ENCODE measurements around the gene ZIC1.

Gene ZIC1

DNA sequence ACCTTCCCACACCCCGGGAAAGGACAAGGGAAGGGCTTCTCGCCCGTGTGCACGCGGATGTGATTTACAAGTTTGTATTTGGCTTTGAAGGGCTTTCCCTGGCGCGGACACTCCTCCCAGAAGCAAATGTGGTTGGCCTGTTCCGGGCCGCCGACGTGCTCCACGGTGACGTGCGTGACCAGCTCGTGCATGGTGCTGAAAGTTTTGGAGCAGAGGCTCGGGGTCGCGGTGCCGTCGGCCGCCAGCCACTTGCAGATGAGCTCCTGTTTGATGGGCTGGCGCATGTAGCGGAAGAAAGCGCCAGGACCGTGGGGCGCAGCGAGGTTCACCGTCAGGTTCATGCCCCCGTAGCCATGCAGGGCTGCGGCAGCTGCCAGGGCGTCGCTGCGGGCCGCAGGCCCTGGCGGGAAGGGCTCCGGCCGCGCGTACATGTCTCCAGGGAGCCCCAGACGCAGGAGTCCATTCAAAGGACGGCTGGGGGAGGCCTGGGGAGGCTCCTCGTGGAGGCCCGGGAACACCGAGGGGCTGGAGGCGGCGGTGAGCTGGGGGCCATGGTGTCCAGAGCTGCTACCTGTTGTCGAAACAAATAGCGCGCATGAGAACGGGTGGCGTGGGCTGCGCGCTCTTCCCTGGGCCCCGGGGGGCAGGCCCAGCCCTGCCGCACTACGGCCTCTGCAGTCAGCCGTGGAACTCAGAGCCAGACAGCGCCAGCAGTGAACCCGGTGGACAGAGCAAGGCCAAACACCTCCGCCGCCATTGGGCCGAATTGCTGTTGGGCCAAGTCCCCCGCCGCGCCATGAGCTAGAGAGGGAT lies 13.1 kb upstream of the ZIC1 start:
- DNase-seq (ENCODE audit: low read depth in 2 of 2) = no peak

DNA sequence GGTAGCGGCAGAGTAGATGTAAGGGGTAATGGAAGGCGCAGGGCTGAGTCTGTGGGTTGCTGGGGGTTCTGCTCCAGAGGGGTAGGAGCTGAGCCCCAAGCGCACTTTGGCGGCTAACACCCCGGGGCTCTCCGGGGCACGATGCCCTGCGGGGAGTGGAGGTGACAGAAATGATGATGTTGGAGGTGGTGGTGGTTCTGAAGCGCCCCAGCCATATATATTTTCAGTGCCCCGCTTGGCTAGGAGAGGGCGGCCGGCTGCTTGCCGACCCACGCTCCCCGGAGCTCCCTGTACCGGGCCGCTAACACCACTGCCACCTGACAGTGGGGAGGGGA lies 12.5 kb upstream of the ZIC1 start:
- DNase-seq (ENCODE audit: low read depth in 2 of 2) = no peak

DNA sequence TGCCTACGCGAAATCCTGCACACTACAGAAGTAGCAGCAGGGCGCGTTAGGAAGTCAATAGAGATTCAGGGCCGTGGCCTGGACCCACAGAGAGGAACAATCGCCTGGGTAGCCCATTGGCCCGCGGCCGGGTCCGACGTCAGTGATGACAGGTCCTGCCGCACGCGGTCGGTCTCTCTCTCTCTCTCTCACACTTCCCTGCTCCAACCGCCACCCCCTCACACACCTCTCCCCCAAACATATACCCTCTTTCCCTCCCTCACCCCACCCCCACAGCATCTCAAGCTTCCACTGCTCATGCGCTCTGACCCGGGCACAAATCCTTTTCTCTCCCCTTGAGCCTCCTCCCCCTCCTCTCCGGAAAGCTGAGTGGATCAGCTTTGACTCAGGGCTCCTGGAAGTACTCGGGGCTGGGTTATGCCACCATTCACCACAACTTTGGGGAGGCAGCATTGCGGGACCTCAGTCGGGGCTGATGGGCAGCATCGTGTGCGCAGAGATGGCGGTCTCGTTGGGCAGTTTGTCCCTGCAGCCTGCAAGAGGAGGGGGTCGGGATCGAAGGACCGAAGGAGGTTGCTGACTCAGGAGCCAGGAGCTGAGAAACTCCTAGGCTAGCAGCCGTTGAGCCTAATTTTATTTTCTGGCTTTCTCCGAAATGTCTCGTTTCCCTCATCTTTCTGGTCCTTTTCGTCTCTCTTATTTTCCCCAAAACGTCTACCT lies 11.8 kb upstream of the ZIC1 start:
- no peak for DNase-seq (ENCODE audit: low read depth in 2 of 2)

DNA sequence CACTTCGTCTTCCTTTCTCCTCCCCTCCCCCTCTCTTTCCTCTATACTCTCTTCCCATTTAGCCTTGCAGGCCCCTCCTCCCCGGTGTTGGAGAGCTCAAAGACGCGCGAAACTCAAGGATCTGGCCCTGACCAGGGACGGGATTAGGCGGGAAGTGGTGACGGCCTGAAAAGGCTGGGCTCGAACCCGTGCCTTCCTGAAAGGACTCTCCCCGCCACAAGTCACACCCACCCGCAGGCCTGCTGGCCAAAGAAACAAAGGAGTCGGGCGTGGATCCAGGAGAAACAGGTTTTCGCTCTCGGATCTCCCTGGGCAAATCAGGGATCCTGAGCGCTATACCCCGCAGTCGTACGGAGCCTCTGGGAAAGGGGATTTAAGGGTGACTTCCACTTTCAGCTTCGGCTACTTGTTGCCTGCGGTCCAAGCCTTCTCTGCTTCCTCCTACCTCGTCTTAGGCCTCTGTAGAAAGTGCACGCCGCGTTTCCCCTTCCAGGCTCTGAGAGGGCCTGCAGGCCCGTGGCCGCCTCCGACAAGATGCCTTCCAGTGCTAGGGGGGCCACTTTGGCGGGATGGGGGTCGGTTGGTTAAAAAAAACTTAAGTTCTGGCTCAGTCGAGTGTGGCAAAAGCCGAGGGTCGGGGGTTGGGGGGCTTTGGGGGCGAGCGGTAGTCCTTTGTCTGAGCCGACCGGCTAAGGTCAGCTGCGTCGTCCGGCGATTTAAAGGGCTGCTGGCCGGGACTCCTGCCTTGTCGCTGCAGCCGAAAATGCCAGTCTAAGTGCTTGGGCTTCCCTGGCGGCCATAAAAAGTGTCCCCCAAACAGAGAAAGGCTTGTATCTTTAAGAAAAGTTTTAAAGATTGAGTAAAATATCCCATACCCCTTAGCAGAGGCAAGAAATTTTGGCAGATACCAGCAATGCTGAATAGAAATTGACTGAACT lies 11.0 kb upstream of the ZIC1 start:
- no peak for DNase-seq (ENCODE audit: low read depth in 2 of 2)

DNA sequence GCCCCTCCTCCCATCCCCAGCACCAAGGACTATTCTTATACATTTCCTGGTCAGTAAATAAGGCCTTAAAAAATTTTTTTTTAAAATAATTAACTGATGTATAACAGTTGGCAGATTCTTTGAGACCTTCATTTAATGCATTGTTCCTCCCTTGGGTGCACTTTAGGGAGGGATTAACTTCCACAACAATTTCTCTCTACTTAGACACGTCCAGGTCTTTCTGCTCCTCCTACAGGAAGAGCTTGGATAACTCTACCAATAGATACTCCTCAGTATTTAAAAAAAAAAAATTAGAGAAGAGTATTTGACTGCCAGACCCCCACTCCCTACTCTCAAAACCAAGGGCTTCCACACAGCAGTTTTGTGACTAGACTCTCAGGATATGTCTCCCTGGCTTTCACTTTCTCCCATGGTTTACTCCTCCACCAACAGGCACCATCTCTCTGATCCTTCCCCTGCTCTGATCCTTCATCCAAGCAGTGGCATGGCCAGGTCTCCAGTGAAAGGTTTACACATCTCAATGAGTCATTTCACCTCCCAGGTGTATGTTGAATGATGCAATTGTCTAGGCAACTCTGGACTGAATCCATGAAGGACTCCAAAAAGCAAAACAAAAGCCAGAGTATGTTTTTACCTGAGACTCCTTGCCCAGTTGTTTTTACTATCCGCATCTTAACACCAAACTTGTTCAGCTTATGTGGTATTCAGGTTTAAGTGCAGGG lies 10.2 kb upstream of the ZIC1 start:
- no peak for DNase-seq (ENCODE audit: low read depth in 2 of 2)

DNA sequence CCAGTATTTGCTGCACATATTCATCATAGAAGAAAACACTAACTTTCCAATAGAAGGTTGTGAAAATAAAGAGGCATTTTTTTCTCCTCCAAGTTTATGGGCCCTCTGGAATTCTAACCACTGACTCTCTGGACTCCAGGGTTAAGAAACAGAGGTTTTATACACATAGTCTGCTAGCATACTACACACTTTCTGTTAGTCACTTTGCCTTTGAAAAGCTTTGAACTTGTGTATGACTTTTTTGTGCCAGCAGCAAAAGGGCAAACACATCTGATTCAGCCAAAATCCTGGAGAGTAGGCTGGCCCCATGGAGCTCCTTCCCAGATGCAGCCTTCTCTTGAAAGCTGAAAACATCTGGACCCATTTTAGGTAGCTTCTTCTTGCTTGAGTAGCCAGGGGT lies 9.1 kb upstream of the ZIC1 start:
- DNase-seq (ENCODE audit: low read depth in 2 of 2) = no peak

DNA sequence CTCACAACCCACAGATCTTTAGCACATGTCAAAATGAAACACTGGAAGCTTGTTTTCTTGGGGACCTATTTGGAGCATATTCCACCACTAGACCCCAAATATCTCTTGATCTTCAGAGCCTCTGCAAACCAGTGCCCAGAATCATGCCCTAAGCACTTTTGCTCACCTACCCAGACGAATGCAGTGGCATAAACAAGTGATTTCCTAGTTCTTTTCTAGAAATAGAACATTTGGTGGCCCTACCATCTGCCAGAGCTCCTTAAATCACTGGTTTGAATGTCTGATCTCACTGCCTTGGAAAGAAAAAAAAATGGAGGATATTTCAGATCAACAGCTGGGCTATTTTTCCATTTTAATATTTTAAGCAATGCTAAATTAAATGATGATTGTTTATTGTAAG lies 8.2 kb upstream of the ZIC1 start:
- no peak for DNase-seq (ENCODE audit: low read depth in 2 of 2)

DNA sequence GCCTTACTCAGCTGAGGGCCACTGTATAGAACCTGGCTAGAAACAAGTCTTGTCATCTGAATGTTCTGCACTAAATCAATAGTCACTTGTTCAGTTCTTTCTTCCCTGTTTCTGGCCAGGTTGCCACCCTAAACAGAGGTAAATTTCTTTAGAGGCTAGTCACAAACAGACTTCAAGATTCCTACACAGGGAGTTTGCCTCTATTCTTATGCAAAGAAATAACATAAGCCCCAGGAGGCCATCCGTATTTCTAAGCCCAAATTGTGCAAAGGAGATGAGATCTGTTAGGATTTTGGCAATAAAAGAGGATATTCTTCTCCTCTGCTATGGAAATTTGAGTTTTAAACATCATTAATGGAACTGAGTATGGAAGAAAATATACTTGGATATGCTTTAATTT lies 7.7 kb upstream of the ZIC1 start:
- no peak for DNase-seq (ENCODE audit: low read depth in 2 of 2)

DNA sequence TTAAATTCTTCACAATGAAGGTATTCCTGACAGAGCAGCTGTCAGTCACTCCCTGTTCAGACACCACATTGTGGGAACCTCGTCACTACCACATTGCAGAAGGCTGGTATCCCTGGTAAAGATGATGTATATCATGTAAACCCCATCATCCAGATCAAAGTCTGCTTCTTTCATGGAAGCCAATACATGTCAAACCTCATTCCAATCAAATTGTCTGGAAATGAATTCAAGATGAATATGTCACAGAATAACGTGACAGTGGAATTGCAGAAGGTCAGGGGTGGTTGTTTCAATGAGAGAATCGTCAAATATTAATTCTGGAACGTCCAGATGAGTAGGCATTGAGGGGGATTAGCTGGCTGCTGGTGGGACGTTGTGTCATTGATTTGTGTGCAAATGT lies 7.0 kb upstream of the ZIC1 start:
- no peak for DNase-seq (ENCODE audit: low read depth in 2 of 2)

DNA sequence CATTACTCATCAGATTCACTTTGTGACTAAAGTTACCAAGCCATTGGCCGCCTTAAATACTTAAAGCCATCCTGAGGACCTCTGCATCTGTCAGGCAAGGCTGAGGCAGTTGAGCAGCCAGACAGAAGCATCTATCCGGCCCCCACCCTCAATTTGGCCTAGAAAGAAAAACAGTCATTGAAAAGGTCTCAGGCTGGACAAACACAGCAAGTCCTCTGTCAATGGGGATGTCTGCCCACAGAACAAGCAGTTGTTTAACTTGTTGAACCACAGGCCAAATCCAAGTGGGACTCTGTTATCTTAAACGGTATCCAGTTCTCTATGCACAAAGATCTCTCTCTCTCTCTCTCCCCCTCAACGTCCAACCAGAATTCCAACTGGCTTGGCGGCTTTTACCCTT lies 5.7 kb upstream of the ZIC1 start:
- no peak for DNase-seq (ENCODE audit: low read depth in 2 of 2)

DNA sequence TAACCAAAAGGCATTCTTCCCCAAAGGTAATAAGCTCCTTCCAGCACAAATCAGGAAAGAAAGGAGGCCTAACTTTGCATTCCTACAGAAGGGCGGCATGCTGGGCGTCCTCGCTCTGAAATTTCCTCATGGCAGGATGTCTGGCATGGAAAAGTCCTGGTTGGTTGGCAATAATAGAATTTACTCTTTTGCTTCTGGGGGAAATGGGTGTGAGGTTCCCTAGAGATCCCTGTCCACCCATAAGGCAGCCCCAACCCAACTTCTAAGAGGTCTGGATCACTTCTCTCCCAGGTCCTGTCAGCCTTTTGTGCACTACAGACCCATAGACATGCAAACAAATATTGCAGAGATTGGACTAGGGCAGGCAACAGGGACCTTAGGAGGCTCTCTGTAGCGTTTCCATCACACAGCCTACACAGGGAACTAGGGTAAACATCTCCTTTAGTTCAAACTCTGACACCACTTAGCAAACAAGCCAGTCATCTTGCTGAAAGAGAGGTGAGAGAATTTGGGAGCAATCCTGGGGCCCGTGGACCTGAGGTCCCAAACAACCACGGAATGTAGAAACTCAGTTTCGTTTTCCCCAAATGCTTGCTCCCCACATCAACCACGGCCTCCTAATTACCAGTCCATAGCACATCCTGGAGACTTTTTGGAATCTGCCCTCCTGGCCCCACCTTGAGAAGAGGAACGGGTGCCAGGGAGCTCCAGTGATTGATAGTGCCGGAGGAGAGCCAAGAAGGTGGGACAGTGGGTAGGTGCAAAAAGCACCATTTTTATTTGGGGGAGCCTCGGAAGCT lies 5.0 kb upstream of the ZIC1 start:
- DNase-seq (ENCODE audit: low read depth in 2 of 2) = no peak

DNA sequence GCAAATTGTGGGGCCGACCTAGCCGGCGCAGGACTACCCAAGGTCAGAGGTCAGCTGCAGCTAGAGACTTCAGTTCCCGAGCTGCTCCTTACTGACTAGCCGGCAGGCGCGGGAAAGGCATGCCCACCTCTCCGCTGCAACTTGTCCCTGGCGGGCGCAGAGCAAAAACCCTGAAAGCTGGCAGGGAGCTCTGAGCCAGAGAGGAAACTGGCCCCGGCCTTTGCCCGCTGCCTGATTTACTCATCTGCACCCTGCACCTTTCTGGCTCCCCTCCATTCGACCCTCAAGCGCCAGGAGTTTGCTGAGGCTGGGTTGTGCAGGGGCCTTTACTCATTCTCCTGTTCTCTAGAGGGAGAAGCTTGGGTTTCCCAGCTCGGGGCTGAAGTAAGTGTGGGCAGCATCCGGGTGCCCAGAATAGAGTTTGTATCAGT lies 4.3 kb upstream of the ZIC1 start:
- DNase-seq (ENCODE audit: low read depth in 2 of 2) = no peak

DNA sequence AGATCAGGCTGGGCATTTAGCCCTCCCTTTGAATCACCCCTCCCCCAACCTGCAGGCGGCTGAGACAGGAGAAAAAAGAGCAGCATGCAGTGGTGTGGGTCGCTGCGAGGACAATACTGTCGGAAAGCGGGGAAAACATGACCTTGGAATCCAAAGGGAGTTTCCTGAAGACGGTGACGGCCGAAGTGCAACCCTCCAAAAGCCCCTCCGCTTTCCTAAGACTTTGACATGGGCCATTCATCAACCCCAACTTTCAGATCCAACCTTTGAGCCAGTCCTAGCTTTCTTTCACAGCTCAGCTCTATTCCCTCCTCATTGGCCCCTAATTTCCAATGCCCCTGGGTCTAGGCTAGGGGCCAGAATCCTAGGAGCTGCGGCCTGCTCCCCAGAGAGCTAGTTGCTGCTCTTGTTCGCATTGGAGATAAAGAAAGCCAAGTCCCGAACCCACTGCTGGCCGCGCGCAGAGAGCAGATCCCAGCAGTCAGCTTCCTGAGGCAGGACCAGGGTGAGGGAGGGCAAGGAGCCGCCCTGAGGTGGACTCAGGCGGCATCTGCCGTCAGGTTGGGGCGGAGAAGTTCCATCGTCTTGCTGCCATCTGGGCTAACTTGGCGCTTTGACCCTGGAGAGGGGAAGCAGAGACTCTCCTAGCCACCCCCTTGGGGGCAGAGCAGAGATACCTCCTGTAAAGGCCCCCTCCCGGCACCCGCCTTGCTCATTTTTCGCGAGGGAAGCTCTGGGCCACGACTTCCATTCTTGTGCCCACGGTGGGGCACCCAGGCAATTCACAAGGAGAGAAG lies 3.7 kb upstream of the ZIC1 start:
- no peak for DNase-seq (ENCODE audit: low read depth in 2 of 2)

DNA sequence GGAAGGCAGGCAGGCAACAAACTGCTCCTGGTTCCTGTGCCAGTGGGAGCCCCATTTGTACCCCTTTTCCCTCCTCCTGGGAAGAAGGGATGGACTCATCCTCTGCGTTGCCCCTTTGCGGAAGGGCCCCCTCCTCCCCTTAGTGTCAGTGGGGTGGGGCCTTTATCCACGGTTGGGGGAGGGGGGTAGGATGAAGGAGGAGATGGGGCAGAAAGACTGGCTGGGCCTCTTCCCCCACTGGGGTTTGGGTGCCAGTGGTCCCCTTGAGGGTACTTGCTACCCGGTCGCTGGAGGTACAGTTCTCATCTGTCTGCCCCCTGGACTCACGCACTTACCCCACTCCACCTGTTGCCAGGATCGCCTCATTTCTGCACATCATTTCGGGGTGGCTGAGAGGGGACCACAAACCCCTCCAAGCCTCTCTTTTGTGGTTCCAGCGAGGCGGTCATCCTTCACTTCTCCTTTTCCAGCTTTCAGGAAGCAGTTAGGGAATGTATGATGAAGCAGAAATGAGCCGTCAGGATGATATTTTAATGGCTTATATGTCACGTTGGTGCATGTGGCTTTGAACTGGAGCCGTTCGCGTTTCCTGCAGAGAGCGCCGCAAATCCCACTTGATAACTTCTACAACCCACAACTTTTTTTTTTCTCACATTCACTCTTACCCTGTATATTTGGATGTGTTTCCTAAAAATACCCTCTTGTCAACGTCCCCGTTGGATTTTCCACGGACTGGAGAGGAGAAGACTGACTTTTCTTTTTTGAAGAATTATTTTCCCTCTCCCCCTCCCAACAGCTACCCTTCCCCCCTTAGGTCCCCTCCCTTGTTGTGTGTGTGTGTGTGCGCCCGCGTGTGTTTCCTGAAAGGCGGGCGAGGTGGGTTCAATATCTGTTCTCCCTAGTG lies 2.9 kb upstream of the ZIC1 start, which contains the start of gene ZIC4:
TSS of gene ZIC4 (minus strand) at position 516 of the 904 bp plus-strand sequence. CDS start 3,746 bp downstream, outside the sequence.
- no peak for DNase-seq (ENCODE audit: low read depth in 2 of 2)

DNA sequence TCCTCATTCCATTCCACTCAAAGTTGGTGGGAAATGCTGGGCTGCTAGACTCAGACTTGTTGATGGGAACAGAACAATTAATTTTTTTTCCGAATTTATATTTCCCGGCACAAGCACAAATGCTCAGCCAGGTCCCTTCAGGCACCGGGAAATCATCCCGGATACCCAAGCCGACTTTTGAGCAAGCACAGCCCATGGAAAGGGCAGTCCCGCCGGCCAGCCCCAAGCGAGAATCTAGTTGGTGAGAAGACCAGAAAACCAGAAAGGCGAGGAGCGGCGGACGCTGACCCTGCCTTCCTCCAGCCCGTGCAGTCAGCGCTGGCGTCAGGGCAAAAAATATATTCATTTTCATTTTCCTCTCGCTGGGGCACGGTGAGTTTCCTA lies 2.1 kb upstream of the ZIC1 start:
- DNase-seq (ENCODE audit: low read depth in 2 of 2) = no peak

DNA sequence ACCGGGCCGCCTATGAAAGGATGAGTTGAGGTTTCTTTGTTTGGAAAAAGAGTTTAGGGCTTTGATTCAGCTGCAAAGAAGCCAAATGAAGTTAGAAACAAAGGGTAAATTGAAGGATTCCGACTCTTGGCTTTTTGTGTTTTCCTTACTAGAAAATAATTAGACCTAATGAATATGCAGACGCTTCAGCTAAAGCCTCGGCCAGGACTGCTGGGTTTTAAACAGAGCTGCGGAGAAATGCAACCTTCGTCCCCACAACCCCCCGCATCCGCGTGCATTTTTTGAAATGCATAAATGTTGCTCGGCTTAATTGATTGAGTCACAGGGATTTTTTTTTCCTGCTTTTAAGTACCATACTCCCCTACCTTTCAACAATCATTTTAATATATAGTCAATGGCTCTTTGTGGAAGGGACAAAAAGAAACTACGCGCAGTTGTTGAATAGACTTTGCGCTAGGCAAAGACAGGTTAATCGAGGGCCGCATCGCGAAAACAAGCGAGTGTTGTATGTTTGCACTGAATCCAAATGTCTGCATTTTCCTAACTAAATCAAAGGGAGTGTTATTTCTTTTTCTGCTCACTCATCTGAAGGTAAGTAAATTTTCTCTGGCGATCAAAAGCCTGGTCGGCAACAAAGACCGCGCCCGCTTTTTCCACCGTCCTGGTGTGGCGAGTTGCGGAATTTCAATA lies 1.5 kb upstream of the ZIC1 start:
- no peak for DNase-seq (ENCODE audit: low read depth in 2 of 2)

DNA sequence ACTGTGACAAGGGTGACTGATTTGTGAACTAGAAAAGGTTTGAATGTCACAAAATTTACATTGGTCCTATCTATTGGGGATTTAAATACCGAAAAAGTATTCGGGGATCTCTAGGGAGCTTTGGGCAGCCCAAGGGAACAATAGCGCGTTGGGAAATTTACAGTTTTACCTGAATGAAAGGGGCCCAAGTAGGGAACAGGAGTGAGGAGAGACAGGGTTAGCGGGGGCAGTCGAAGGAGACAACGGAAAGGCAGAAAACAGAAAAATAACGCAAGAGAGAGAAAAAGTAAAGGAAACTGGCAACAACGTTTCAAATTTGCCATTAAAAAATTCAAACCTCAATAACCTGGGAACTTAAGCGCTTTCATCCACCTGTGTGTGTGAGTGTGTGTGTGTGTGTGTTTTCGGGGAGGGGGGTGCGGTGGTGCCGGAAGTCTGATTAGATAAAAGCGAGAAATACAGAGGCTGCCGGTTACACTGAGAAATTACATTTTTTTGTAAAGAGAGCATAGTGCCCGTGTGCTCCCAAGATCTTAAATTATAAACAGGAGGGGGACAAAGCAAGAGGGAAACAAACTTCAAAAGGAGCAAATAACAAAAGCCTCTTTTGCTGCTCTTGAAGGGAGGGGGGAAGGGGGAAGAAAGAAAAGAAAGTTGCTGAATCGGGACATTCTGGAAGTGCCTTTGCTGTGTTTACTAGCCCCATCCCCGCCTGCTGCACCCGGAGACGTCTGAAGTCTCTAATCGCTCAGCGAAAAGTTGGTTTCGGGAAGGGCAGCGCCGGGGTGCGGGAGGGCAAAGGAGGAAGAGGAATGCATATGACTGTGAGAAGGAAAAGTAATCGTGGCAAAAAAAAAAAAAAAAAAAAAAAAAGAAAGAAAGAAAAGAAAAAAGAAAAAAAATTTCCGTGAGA lies 721 bp upstream of the ZIC1 start:
- DNase-seq (ENCODE audit: low read depth in 2 of 2) = no peak
